ENCODE measurements around the gene SIGLEC7. TPM values are rescaled to one million over a fixed set of nuclear protein-coding genes. Genes with fewer than 3 reads are reported as not detected.
A peak's percentile ranks its signal among the peaks of the same experiment; 100 is the strongest.

The SIGLEC7 gene
- not detected for total RNA-seq

GRCh38 chr19:51142119-51142518, at the start of gene SIGLEC7:
TSS of gene SIGLEC7 (plus strand) at chr19:51142301. CDS start at chr19:51142370, 69 bp downstream.
- DNase-seq (ENCODE audit: low spot score in 2 of 2) = peak in 1 of 2 donors; percentile 40
- intact Hi-C loops (cut with DNase I; ENCODE audit: low total_unique reads) = no loop called here
- no peak for TF ChIP-seq POLR2A (IDR thresholded peaks at IDR 0.05)
- TF ChIP-seq, protein P1, sequence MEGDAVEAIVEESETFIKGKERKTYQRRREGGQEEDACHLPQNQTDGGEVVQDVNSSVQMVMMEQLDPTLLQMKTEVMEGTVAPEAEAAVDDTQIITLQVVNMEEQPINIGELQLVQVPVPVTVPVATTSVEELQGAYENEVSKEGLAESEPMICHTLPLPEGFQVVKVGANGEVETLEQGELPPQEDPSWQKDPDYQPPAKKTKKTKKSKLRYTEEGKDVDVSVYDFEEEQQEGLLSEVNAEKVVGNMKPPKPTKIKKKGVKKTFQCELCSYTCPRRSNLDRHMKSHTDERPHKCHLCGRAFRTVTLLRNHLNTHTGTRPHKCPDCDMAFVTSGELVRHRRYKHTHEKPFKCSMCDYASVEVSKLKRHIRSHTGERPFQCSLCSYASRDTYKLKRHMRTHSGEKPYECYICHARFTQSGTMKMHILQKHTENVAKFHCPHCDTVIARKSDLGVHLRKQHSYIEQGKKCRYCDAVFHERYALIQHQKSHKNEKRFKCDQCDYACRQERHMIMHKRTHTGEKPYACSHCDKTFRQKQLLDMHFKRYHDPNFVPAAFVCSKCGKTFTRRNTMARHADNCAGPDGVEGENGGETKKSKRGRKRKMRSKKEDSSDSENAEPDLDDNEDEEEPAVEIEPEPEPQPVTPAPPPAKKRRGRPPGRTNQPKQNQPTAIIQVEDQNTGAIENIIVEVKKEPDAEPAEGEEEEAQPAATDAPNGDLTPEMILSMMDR (IDR thresholded peaks at IDR 0.05) = no peak
- no peak within 1 kb of the TSS for H3K4me3 ChIP-seq (ENCODE audit: low read depth, poor library complexity, severe bottlenecking)
- 71% methylated on average over 14 of the region's 14 CpGs for WGBS, 2 donors

- intact Hi-C loops (cut with DNase I; ENCODE audit: low total_unique reads) = no loop called here
- no peak for TF ChIP-seq POLR2A (IDR thresholded peaks at IDR 0.05)
- no peak overlapping the region for H3K4me3 ChIP-seq (ENCODE audit: low read depth, poor library complexity, severe bottlenecking)
- WGBS, 2 donors = 72 to 83% methylated on average over 8 of the region's 8 CpGs
- DNase-seq (ENCODE audit: low spot score in 2 of 2) = no peak
Observed at GRCh38 chr19:51093101-51093500, 49.0 kb upstream of the SIGLEC7 start.

DNA sequence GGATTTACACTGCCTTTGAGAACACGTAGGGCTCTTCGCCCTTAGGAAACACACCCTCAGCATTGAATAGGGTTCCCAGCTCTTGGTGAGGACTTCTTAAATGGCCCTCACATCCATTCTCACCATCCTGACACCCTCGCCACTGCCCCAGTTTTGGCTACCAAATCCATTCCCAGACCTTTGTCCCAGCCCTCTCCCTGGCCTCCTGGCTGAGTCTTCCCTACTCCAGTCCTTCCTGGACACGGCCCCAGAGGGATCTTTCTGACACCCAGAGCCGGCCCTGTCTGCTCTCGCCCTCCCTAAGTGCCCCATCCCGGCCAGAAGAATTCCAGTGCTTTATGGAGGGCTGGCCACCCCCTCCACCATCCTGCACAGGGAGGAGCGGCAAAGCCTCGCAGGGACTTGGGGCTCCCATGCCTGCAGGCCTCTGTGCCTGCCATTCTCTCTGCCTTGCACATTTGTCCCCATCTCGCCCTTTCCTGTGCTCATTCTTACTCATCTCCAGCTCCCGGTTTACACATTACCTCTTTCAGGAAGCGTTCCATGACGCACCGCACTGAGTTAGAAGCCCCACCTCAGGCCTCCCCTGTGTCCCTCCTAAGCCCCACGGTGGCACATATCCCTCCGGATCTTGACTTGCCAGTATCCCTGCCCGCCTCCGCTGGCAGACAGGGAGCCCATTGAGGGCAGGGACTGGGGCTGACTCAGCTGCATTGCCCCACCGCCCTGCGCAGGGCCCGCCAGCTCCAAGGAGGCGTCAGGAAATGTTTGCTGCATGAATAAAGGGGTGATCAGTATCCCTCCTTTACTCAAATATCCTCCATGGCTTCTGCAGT, 48.4 kb upstream of the SIGLEC7 start:
- WGBS, 2 donors = 77 to 78% methylated on average over 22 of the region's 22 CpGs
- H3K4me3 ChIP-seq (ENCODE audit: low read depth, poor library complexity, severe bottlenecking) = no peak overlapping the region
- TF ChIP-seq POLR2A (IDR thresholded peaks at IDR 0.05) = no peak
- TF ChIP-seq, protein P1 (IDR thresholded peaks at IDR 0.05) = no peak
- no peak for DNase-seq (ENCODE audit: low spot score in 2 of 2)
- intact Hi-C loops (cut with DNase I; ENCODE audit: low total_unique reads) = no loop called here

DNA sequence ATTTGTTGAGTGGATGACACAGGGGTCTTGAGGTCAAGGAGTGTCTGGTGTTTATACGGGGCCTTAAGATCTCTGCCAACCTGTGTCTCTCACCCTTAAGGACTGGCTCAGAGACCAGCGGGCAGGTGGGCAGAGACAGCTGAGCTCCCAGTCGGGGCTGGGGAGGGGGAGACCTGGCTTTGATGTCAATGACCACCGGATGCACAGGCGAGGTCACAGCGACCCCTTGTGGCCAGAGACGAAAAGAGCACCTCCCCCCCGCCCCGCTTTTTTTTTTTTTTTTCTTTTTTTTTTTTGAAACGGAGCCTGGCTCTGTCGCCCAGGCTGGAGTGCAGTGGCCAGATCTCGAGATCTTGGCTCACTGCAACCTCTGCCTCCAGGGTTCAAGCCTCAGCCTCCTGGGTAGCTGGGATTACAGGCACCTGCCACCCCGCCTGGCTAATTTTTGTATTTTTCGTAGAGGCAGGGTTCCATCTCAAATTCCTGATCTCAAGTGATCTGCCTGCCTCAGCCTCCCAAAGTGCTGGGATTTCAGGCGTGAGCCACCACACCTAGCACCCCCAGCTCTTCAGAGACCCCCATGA, 47.3 kb upstream of the SIGLEC7 start:
- WGBS, 2 donors = 25 to 29% methylated on average over 12 to 15 of the region's 15 CpGs
- TF ChIP-seq, protein P1 (IDR thresholded peaks at IDR 0.05) = no peak
- no peak for TF ChIP-seq POLR2A (IDR thresholded peaks at IDR 0.05)
- no peak for DNase-seq (ENCODE audit: low spot score in 2 of 2)
- intact Hi-C loops (cut with DNase I; ENCODE audit: low total_unique reads) = loop anchor here (5.0 kb wide), 1 partner anchor 77 kb away; the partner anchor contains the start of gene KLK10
- no peak overlapping the region for H3K4me3 ChIP-seq (ENCODE audit: low read depth, poor library complexity, severe bottlenecking)

GRCh38 chr19:51096473-51097165, 45.5 kb upstream of the SIGLEC7 start:
- intact Hi-C loops (cut with DNase I; ENCODE audit: low total_unique reads) = loop anchor here (5.0 kb wide), 1 partner anchor 79 kb away; the partner anchor contains the start of gene KLK10
- no peak overlapping the region for H3K4me3 ChIP-seq (ENCODE audit: low read depth, poor library complexity, severe bottlenecking)
- WGBS, 2 donors = 63 to 65% methylated on average over 6 of the region's 6 CpGs
- TF ChIP-seq, protein P1 (IDR thresholded peaks at IDR 0.05) = no peak
- no peak for TF ChIP-seq POLR2A (IDR thresholded peaks at IDR 0.05)
- no peak for DNase-seq (ENCODE audit: low spot score in 2 of 2)

Measured in lower leg skin (tissue), 4 donors.